ENCODE data around the gene MAST4. TPM values are rescaled to one million over a fixed set of nuclear protein-coding genes. Genes with fewer than 3 reads are reported as not detected.

MAST4 gene
- total and polyA plus RNA-seq, 2 experiments from 2014 or later = 4.2 to 6.0 TPM

- Histone ChIP-seq H3K27me3 (replicated peaks; ENCODE audit: insufficient read depth) (no peaks in the 10 kb centered on the region), H3K79me2 (ENCODE audit: insufficient read depth) (no peaks in the 10 kb centered on the region), H3K27ac (no peak overlapping the region), H3K9ac (no peak overlapping the region), H2AFZ (0 out of 2 replicates have a peak overlapping the region, but pooled peaks have one; percentile 9), H3F3A (ENCODE audit: insufficient read depth) (peaks cover 10% of the 10 kb centered on the region; the same call in 1 of the 2 replicates), H3K4me1 (ENCODE audit: insufficient read depth) (peaks cover 10% of the 10 kb centered on the region; the same call in 1 of the 2 replicates), H3K36me3 (ENCODE audit: low read depth) (no peaks in the 10 kb centered on the region), H3K4me2 (ENCODE audit: unreplicated experiment) (peak overlapping the region; percentile 35), H3K9me2 (ENCODE audit: insufficient read depth) (no peaks in the 10 kb centered on the region), H4K20me1 (ENCODE audit: insufficient read depth) (no peaks in the 10 kb centered on the region), H3K9me3 (ENCODE audit: low read depth) (no peaks in the 10 kb centered on the region), H3K4me3 (0 out of 2 replicates have a peak overlapping the region, but pooled peaks have one; percentile 10)
- WGBS, 2 experiments (ENCODE audit: low coverage in 1 of 2, low lambda C conversion rate in 2 of 2, missing lambda C conversion rate in 2 of 2) = 80 to 83% methylated on average over 4 of the region's 4 CpGs
- no peak for TF ChIP-seq EZH2phosphoT487 (IDR thresholded peaks at IDR 0.05; ENCODE audit: insufficient read depth, low read depth)
- no peak for TF ChIP-seq EZH2 (IDR thresholded peaks at IDR 0.05; ENCODE audit: insufficient read depth, poor library complexity, severe bottlenecking)
- in situ Hi-C loops (cut with MboI) = no loop called here
- DNase-seq = peak; percentile 13
These were observed 463.0 kb downstream of the MAST4 start for GRCh38 chr5:67058998-67059743.

GRCh38 chr5:67059744-67060490 is 463.7 kb downstream of the MAST4 start:
- TF ChIP-seq EZH2phosphoT487 (IDR thresholded peaks at IDR 0.05; ENCODE audit: insufficient read depth, low read depth) = no peak
- TF ChIP-seq EZH2 (IDR thresholded peaks at IDR 0.05; ENCODE audit: insufficient read depth, poor library complexity, severe bottlenecking) = no peak
- H3K36me3 ChIP-seq (ENCODE audit: low read depth) = no peaks in the 10 kb centered on the region
- H3K9me2 ChIP-seq (ENCODE audit: insufficient read depth) = no peaks in the 10 kb centered on the region
- in situ Hi-C loops (cut with MboI) = no loop called here
- 0 out of 2 replicates have a peak overlapping the region, but pooled peaks have one; percentile 10 for H3K4me3 ChIP-seq
- no peaks in the 10 kb centered on the region for H3K9me3 ChIP-seq (ENCODE audit: low read depth)
- no peaks in the 10 kb centered on the region for H4K20me1 ChIP-seq (ENCODE audit: insufficient read depth)
- no peaks in the 10 kb centered on the region for H3K79me2 ChIP-seq (ENCODE audit: insufficient read depth)
- no peaks in the 10 kb centered on the region for H3K27me3 ChIP-seq (replicated peaks; ENCODE audit: insufficient read depth)
- DNase-seq = peak; percentile 31
- H3F3A ChIP-seq (ENCODE audit: insufficient read depth) = peaks cover 10% of the 10 kb centered on the region; the same call in 1 of the 2 replicates
- H3K27ac ChIP-seq = no peak overlapping the region
- H2AFZ ChIP-seq = 0 out of 2 replicates have a peak overlapping the region, but pooled peaks have one; percentile 9
- no peak overlapping the region for H3K9ac ChIP-seq
- 69% methylated on average over 6 of the region's 6 CpGs for WGBS, 2 experiments (ENCODE audit: low coverage in 1 of 2, low lambda C conversion rate in 2 of 2, missing lambda C conversion rate in 2 of 2)
- H3K4me2 ChIP-seq (ENCODE audit: unreplicated experiment) = peak overlapping the region; percentile 35
- peaks cover 10% of the 10 kb centered on the region; the same call in 1 of the 2 replicates for H3K4me1 ChIP-seq (ENCODE audit: insufficient read depth)

GRCh38 chr5:67061511-67061910 is 465.3 kb downstream of the MAST4 start:
- H3K27me3 ChIP-seq (replicated peaks; ENCODE audit: insufficient read depth) = no peaks in the 10 kb centered on the region
- H3K4me3 ChIP-seq = no peak overlapping the region
- H3K27ac ChIP-seq = no peak overlapping the region
- in situ Hi-C loops (cut with MboI) = no loop called here
- H3K9me2 ChIP-seq (ENCODE audit: insufficient read depth) = no peaks in the 10 kb centered on the region
- H3K9me3 ChIP-seq (ENCODE audit: low read depth) = no peaks in the 10 kb centered on the region
- no peaks in the 10 kb centered on the region for H3K79me2 ChIP-seq (ENCODE audit: insufficient read depth)
- H3K36me3 ChIP-seq (ENCODE audit: low read depth) = no peaks in the 10 kb centered on the region
- no peak for DNase-seq
- no peak overlapping the region for H3K9ac ChIP-seq
- WGBS, 2 experiments (ENCODE audit: low coverage in 1 of 2, low lambda C conversion rate in 2 of 2, missing lambda C conversion rate in 2 of 2) = 100% methylated on average over 1 of the region's 1 CpG
- TF ChIP-seq EZH2 (IDR thresholded peaks at IDR 0.05; ENCODE audit: insufficient read depth, poor library complexity, severe bottlenecking) (no peak), EZH2phosphoT487 (IDR thresholded peaks at IDR 0.05; ENCODE audit: insufficient read depth, low read depth) (no peak)
- peaks cover 10% of the 10 kb centered on the region; the same call in 1 of the 2 replicates for H3K4me1 ChIP-seq (ENCODE audit: insufficient read depth)
- no peak overlapping the region for H3K4me2 ChIP-seq (ENCODE audit: unreplicated experiment)
- H2AFZ ChIP-seq = no peak overlapping the region
- peaks cover 10% of the 10 kb centered on the region; the same call in 1 of the 2 replicates for H3F3A ChIP-seq (ENCODE audit: insufficient read depth)
- no peaks in the 10 kb centered on the region for H4K20me1 ChIP-seq (ENCODE audit: insufficient read depth)

- Histone ChIP-seq H3K4me3 (no peak overlapping the region), H3K4me1 (ENCODE audit: insufficient read depth) (peaks cover 10% of the 10 kb centered on the region; the same call in 1 of the 2 replicates), H3F3A (ENCODE audit: insufficient read depth) (peaks cover 10% of the 10 kb centered on the region; the same call in 1 of the 2 replicates), H3K79me2 (ENCODE audit: insufficient read depth) (no peaks in the 10 kb centered on the region), H3K36me3 (ENCODE audit: low read depth) (no peaks in the 10 kb centered on the region), H3K27ac (no peak overlapping the region), H3K4me2 (ENCODE audit: unreplicated experiment) (no peak overlapping the region), H3K27me3 (replicated peaks; ENCODE audit: insufficient read depth) (no peaks in the 10 kb centered on the region), H3K9ac (no peak overlapping the region), H2AFZ (no peak overlapping the region), H4K20me1 (ENCODE audit: insufficient read depth) (no peaks in the 10 kb centered on the region), H3K9me2 (ENCODE audit: insufficient read depth) (no peaks in the 10 kb centered on the region), H3K9me3 (ENCODE audit: low read depth) (no peaks in the 10 kb centered on the region)
- 98 to 100% methylated on average over 3 of the region's 3 CpGs for WGBS, 2 experiments (ENCODE audit: low coverage in 1 of 2, low lambda C conversion rate in 2 of 2, missing lambda C conversion rate in 2 of 2)
- no peak for DNase-seq
- in situ Hi-C loops (cut with MboI) = no loop called here
- no peak for TF ChIP-seq EZH2 (IDR thresholded peaks at IDR 0.05; ENCODE audit: insufficient read depth, poor library complexity, severe bottlenecking)
- no peak for TF ChIP-seq EZH2phosphoT487 (IDR thresholded peaks at IDR 0.05; ENCODE audit: insufficient read depth, low read depth)
These were observed 466.9 kb downstream of the MAST4 start for GRCh38 chr5:67063055-67063454.
